Activated CD8-positive, alpha-beta memory T cell treated with anti-CD3 and anti-CD28 coated beads, Interleukin-2, amount 50 U/mL, for 1 hour (primary cell): ENCODE results near the gene TMEM202.
"Not testable (repeated sequence)": the region's sequence is repeated elsewhere in the genome, so short reads cannot be mapped to it uniquely, and the experiment has no call there.

ENCODE experiments used
- DNase-seq: peaks from one replicate; pipeline ENCODE4 v3.0.0-alpha.2; 2020; ENCODE audit errors: extremely low read depth

The TMEM202 gene

GRCh38 chr15:72404356-72404755, 6.3 kb downstream of the TMEM202 start:
- no peak for DNase-seq

- DNase-seq = no peak
Observed at GRCh38 chr15:72404841-72405240, 6.7 kb downstream of the TMEM202 start.

GRCh38 chr15:72406936-72407335, 8.8 kb downstream of the TMEM202 start:
- no peak for DNase-seq

GRCh38 chr15:72411111-72411510, 13.0 kb downstream of the TMEM202 start:
- no peak for DNase-seq

GRCh38 chr15:72411544-72411943, 13.4 kb downstream of the TMEM202 start:
- no peak for DNase-seq

- DNase-seq = not testable (repeated sequence)
Observed at GRCh38 chr15:72413337-72413736, 15.2 kb downstream of the TMEM202 start.

GRCh38 chr15:72415304-72415703, 17.2 kb downstream of the TMEM202 start:
- no peak for DNase-seq

GRCh38 chr15:72419768-72420167, 21.7 kb downstream of the TMEM202 start:
- not testable (repeated sequence) for DNase-seq

- DNase-seq = no peak
Observed at GRCh38 chr15:72420576-72420975, 22.5 kb downstream of the TMEM202 start.

GRCh38 chr15:72421484-72421883, 23.4 kb downstream of the TMEM202 start:
- no peak for DNase-seq

GRCh38 chr15:72423256-72423655, 25.2 kb downstream of the TMEM202 start:
- DNase-seq = no peak

GRCh38 chr15:72426753-72427152, 28.6 kb downstream of the TMEM202 start:
- no peak for DNase-seq

GRCh38 chr15:72437650-72438316, 39.7 kb downstream of the TMEM202 start:
- no peak for DNase-seq

GRCh38 chr15:72442848-72443247, 44.7 kb downstream of the TMEM202 start:
- not testable (repeated sequence) for DNase-seq

GRCh38 chr15:72445426-72445825, 47.3 kb downstream of the TMEM202 start:
- no peak for DNase-seq

- DNase-seq = no peak
Observed at GRCh38 chr15:72450805-72451204, 52.7 kb downstream of the TMEM202 start.

GRCh38 chr15:72451224-72451623, 53.1 kb downstream of the TMEM202 start:
- no peak for DNase-seq

- DNase-seq = no peak
Observed at GRCh38 chr15:72456684-72457083, 58.6 kb downstream of the TMEM202 start.
